GM21515 (cell line): ENCODE data around the gene BLVRB.
"Not testable (repeated sequence)": the region's sequence is repeated elsewhere in the genome, so short reads cannot be mapped to it uniquely, and the experiment has no call there.

Experiments used
- ATAC-seq: cut with Tn5 transposase; IDR thresholded peaks from one replicate; pipeline ENCODE4 v1.9.1; 2021; ENCODE audit not compliant: unreplicated experiment

The BLVRB gene

DNA sequence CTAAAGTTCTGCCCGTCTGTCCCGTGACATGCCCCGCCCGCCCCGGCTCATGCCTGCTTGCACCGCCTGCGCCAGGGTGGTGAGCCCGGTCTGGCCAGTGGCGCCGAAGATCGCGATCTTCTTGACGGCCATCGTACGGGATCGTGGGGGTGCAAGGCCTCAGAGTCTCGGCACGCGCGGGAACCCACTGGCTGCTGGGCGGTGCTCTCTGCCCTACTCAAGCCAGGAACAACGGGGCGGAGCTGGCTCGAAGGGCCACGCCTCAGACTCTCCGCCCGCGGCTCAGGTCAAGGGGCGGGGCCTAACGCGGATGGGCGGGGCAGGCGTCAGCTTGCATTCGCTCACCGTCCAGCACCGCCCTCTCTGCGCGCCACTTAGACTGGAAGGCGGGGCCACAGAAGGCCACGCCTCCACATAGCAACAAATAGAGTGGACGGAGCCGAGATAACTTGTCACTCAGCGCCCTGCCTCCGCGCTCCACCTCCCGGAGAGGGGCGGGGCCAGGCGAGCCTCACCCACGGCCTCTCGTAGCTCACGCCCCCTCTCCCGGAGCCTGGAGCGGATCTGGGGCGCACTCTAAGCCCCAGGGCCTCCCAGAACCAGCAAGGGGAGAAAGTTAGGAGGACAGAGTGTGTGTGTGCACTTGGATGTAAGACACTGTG is at the start of gene BLVRB:
BLVRB (minus strand) TSS at position 189 of the 662 bp plus-strand sequence; CDS start at position 132, 57 bp downstream.
- ATAC-seq = peak; percentile 79

DNA sequence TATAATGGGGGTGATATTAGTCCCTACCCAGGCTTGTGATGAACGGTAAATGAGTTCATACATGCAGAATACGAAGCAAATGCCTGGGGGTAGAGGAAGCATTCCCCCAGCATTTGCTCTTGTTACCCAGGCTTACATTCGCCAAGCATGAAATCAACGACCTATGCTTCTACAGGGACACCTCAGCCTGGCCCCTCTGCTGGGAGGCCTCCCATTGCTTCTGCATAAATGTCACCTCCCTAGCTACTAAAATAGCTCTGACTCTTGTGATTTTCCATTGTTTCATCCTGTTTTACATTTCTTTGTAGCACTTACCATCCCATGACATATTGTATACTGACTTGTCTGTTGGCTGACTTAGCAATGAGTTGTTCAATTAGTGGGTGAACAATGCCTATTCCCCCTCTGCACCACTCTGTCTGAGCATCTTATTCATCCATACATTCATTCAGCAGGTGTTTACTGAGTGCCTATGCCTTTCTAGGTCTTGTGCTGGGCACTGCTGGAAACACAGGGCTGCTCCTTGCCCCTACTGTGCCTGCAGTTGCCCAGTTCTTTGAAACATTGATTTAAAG is 48.3 kb upstream of the BLVRB start:
- no peak for ATAC-seq

DNA sequence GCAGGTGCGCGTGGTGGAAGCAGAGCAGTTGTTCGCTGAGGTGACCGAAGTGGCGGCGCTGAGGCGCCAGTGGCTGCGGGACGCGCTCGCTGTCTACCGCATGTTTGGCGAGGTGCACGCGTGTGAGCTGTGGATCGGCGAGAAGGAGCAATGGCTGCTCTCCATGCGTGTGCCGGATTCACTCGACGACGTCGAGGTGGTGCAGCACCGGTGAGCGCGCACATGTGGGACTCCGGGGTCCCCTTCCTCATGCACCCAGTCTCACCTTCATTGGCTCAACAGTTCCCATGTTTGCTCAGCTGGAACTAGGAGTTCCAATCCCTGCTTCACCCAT is 47.8 kb upstream of the BLVRB start:
- ATAC-seq = no peak

GRCh38 chr19:40512473-40513344 is 47.2 kb upstream of the BLVRB start:
- no peak for ATAC-seq

DNA sequence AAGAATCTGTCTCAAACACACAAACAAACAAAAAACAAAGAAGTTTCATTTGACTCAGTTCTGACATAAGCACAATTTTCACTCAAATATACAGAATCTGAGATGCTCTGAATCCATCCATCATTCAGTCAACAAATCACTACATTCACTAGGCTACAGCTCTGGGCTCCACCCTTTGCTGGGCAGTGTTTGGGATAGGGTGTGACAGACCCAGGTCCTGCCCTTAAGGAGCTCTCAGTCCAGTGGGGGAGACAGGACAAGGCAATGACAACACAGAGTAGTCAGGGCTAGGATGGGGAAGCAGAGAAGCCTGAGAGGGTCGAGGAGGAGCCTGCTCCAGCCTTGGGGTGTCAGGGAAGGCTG is 46.5 kb upstream of the BLVRB start:
- ATAC-seq = no peak

DNA sequence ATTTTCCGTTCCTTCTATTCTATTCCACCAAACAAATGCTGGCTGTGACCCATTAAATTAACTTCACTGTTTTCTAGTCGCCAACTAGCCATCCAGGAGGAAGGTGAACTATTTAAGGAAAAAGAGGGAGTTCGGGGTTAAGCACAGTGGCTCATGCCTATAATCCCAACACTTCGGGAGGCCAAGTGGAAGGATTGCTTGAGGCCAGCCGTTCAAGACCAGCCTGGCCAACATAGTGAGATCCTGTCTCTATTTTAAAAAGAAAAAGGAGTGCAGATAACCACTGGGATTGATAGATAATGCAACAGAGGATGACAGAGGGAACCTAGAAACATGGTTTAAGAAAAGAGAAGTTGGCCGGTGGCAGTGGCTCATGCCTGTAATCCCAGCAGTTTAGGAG is 45.9 kb upstream of the BLVRB start:
- ATAC-seq = no peak

GRCh38 chr19:40510526-40511115 is 45.1 kb upstream of the BLVRB start:
- ATAC-seq = no peak

DNA sequence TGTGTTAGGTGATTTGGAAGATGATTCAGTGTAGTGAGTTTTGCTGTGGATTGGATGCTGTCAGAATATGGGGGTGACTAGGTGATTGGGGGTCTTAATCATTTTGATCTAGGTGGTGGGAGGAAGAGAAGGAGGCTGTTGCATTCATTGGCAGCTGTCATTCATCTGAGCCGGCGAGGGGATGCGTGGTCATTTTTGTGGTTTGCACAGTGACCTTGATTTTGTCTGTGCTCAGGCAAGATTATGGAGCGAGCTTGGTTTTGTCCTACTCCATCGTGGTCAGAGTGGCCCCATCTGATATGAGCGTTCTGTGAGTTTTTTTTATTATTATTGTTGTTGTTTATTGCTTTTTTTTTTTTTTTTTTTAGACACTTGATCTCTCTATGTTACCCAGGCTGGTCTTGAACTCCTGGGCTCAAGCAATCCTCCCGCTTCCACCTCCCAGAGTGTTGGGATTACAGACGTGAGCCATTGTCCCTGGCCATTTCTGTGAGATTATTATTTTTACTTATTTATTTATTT is 43.3 kb upstream of the BLVRB start:
- no peak for ATAC-seq

- ATAC-seq = no peak
Measured at GRCh38 chr19:40507892-40508291, 42.3 kb upstream of the BLVRB start.

DNA sequence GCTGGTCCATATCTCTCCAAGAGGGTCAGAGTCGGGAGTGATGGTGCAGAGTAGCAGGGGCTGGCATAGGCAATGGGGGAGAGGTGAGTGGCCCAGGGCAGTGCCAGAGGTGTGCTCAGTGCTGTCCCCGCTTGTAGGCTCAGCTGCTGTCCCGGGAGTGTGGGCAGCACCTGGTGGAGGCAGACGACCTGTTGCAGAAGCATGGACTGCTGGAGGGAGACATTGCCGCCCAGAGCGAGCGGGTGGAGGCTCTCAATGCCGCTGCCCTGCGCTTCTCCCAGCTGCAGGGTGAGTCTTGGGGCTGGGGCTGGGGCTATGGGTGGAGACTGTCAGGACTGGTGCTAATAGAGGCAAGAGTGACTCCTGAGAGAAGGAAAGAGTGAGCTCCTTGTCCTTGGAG is 40.6 kb upstream of the BLVRB start:
- no peak for ATAC-seq

DNA sequence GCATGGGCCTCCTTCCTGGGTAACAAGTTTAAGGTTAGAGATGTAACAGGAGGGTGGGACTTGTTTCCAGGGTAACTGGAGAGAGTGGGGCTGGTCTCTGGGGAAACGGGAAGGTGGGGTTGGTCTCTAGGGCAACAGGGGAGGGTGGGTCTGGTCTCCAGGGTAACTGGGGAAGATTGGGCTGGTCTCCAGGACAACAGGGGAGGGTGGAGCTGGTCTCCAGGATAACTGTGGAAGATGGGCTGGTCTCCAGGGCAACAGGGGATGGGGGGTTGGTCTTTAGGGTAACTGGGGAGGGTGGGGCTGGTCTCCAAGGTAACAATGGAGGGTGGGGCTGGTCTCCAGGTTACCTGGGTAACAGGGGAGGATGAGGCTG is 37.8 kb upstream of the BLVRB start:
- ATAC-seq = no peak

- no peak for ATAC-seq
Measured at GRCh38 chr19:40502647-40503319, 37.2 kb upstream of the BLVRB start.

GRCh38 chr19:40502081-40502480 is 36.5 kb upstream of the BLVRB start:
- no peak for ATAC-seq

DNA sequence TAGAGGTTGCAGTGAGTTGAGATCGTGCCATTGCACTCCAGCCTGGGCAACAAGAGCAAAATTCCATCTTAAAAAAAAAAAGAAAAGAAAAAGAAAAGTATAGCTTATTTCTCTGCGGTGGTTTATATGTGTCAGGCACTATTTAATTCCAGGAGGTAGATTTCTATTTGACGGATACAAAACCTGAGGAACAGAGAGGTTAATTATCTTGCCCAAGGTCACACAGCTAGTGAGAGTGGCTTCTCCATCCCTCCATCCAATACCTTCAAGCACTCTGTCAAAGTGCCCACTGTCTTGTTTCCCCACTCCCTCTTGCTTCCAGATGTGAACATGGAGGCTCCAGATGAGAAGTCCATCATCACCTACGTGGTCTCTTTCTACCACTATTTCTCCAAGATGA is 36.1 kb upstream of the BLVRB start:
- no peak for ATAC-seq

DNA sequence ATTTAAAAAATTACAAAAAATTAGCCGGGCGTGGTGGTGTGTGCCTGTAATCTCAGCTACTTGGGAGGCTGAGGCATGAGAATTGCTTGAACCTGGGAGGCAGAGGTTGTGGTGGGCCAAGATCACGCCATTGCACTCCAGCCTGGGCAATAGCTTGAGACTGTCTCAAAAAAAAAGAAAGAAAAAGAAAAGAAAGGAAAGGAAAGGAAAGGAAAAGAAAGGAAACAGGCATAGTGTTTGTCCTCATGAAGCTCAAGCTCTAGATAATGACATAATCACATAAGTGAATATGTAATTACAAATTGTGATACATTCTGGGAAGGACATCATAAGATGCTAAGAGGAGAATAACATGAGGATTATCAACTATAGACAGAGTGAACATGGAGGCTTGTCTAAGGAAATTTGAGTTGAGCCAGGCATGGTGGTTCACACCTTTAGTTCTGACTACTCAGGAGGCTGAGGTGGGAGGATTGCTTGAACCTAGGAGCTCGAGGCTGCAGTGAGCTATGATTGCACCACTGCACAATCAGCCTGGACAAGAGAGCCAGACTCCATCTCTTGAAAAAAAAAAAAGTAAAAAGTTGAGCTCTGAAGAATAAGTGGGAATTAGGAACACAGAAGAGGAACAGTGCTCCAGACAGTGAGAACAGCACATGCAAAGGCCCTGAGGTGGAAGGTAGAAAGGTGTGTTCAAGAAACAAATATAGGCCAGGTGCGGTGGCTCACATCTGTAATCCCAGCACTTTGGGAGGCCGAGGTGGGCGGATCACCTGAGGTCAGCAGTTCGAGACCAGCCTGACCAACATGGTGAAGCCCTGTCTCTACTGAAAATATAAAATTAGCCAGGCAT is 35.4 kb upstream of the BLVRB start:
- not testable (repeated sequence) for ATAC-seq

GRCh38 chr19:40499320-40499719 is 33.8 kb upstream of the BLVRB start:
- no peak for ATAC-seq

- ATAC-seq = no peak
Measured at GRCh38 chr19:40497214-40497613, 31.7 kb upstream of the BLVRB start.

DNA sequence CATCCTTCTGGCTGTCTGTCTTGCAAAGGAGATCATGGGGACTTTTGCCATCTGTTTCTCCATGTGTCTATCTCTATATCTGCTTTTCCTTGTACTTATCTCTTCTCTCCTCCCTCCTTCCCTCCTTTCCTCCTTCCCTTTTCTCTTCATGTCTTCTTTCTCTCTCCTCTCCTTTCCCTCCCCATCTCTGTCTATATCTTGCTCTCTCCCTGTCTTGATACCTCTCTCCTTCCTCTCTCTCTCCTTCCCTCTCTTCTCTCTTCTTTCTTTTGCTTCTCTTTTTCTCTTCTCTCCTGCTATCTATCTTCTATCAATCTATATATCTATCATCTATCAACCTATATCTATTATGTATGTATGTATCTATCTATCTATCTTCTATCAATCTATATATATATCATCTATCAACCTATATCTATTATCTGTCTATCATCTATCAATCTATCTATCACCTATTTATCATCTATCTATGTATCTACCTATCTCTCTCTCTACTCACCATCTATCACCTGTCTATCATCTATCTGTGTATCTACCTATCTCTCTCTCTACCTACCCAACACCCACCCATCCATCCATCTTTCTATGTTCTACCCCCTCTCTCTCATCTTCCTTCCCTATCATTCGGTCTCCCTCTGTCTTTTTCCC is 28.8 kb upstream of the BLVRB start:
- no peak for ATAC-seq

DNA sequence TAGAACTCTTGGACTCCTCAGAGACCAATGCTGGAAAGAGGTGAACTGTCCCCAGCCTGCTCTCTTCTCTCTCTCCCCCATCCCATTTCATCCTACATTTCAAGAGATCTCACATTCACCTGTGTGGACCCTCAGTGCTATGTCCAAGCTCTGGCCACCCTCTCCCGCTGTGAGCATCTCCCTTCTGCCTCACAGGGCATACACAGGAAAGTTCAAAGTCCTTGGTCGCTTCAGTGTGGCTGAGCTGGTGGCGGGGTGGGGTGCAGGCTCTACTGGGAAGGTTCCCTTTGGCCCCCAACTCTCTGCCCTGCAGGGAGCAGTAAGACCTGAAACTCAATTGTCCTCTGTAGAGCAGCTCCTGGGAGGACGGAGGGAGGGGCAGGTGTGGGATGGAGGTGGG is 28.2 kb upstream of the BLVRB start:
- ATAC-seq = no peak

- ATAC-seq = no peak
Measured at GRCh38 chr19:40492274-40492673, 26.7 kb upstream of the BLVRB start.
